Cardiac muscle cell (in vitro differentiated cells and primary cell): ENCODE measurements around the gene FBXL5. TPM values are rescaled to one million over a fixed set of nuclear protein-coding genes. Genes with fewer than 3 reads are reported as not detected.
A peak's percentile ranks its signal among the peaks of the same experiment; 100 is the strongest.

Experiments used
- DNase-seq, 2 donors: peaks; one replicate each; pipeline versions ENCODE4 v3.0.0 to v3.0.0-alpha.2; 2010 to 2017; ENCODE audit warnings: low read depth in 1 of 2, low spot score in 1 of 2
- H3K27ac ChIP-seq: fragments of 200-600 bp; sonication (generic); 2 replicates; pipeline ENCODE4 v1.5.1; 2016
- H3K27me3 ChIP-seq: fragments of 200-600 bp; sonication (generic); 2 replicates; pipeline ENCODE4 v1.6.0; 2016; ENCODE audit warnings: control low read depth
- H3K36me3 ChIP-seq: fragments of 200-600 bp; sonication (generic); 2 replicates; pipeline ENCODE4 v1.5.1; 2016; ENCODE audit warnings: control low read depth
- H3K4me1 ChIP-seq: fragments of 200-600 bp; sonication (generic); 2 replicates; pipeline ENCODE4 v1.8.1; 2017; ENCODE audit warnings: low read depth, mild to moderate bottlenecking, mixed run types
- H3K4me3 ChIP-seq: fragments of 200-600 bp; sonication (generic); 2 replicates; pipeline ENCODE4 v1.5.1; 2016; ENCODE audit warnings: mild to moderate bottlenecking
- H3K9me3 ChIP-seq: fragments of 200-600 bp; sonication (generic); 2 replicates; pipeline ENCODE4 v1.5.1; 2017; ENCODE audit warnings: low read depth, mild to moderate bottlenecking, control low read depth
- CTCF ChIP-seq: IDR thresholded peaks from 2 replicates; pipeline ENCODE4 v1.5.1; 2012; ENCODE audit warnings: low read depth, mild to moderate bottlenecking, low read length
- polyA plus RNA-seq: library from polyadenylated mRNA; unstranded; fragments of >200 nt; fragmentation: Nextera tagmentation; extraction: Ambion mirVana; gene quantifications from 2 replicates; pipeline ENCODE4 v1.2.1, GENCODE V29; 2016
- total RNA-seq: library from RNA; depleted of rRNA; stranded (reverse); fragments of >200 nt; gene quantifications from 2 replicates; pipeline ENCODE4 v1.2.3, GENCODE V29; 2016

Gene FBXL5
- total and polyA plus RNA-seq, 2 experiments from 2014 or later, result 39.0 to 66.3 TPM

- no peak overlapping the region for H3K27ac ChIP-seq
- H3K27me3 ChIP-seq, result no peaks in the 10 kb centered on the region
- no peaks in the 10 kb centered on the region for H3K9me3 ChIP-seq
- no peak for DNase-seq
- peaks cover 12% of the 10 kb centered on the region for H3K36me3 ChIP-seq
- TF ChIP-seq CTCF, result no peak
- H3K4me3 ChIP-seq, result no peak overlapping the region
- peaks cover 6% of the 10 kb centered on the region for H3K4me1 ChIP-seq
These were observed 44.3 kb downstream of the FBXL5 start for GRCh38 chr4:15610855-15611254.

GRCh38 chr4:15605537-15605936, 49.6 kb downstream of the FBXL5 start:
- Histone ChIP-seq H3K4me3 (no peak overlapping the region), H3K27me3 (no peaks in the 10 kb centered on the region), H3K9me3 (no peaks in the 10 kb centered on the region), H3K4me1 (no peaks in the 10 kb centered on the region), H3K36me3 (peaks cover 17% of the 10 kb centered on the region), H3K27ac (no peak overlapping the region)
- DNase-seq, result no peak
- TF ChIP-seq CTCF, result no peak

GRCh38 chr4:15601862-15602261, 53.3 kb downstream of the FBXL5 start:
- H3K4me1 ChIP-seq, result no peaks in the 10 kb centered on the region
- no peak overlapping the region for H3K4me3 ChIP-seq
- DNase-seq, result no peak
- no peaks in the 10 kb centered on the region for H3K9me3 ChIP-seq
- no peak for TF ChIP-seq CTCF
- no peak overlapping the region for H3K27ac ChIP-seq
- no peaks in the 10 kb centered on the region for H3K27me3 ChIP-seq
- peaks cover 28% of the 10 kb centered on the region for H3K36me3 ChIP-seq

GRCh38 chr4:15600176-15600575, 55.0 kb downstream of the FBXL5 start:
- no peak for TF ChIP-seq CTCF
- no peaks in the 10 kb centered on the region for H3K4me1 ChIP-seq
- no peak overlapping the region for H3K27ac ChIP-seq
- H3K36me3 ChIP-seq, result peaks cover 31% of the 10 kb centered on the region
- DNase-seq, result no peak
- H3K27me3 ChIP-seq, result no peaks in the 10 kb centered on the region
- no peaks in the 10 kb centered on the region for H3K9me3 ChIP-seq
- no peak overlapping the region for H3K4me3 ChIP-seq

GRCh38 chr4:15598644-15599043, 56.5 kb downstream of the FBXL5 start:
- Histone ChIP-seq H3K27ac (no peak overlapping the region), H3K9me3 (no peaks in the 10 kb centered on the region)
- TF ChIP-seq CTCF, result no peak

DNA sequence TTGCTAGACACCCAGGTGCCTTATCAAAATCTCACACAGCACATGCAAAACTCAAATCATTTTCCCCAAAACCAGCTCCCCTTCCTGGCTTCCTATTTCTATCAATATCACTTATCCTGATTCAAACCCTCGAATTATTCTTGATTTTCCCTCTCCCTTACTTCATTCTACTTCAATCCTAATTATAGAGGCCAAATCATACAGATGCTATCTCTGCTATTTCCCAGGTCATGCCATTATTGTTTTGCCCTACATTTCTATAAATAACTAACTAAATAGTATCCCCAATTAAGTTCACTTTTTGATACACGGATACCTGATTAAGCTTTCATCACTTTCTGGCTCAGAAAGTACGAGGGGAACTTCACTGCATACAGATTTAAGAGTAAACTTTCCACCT, 62.4 kb downstream of the FBXL5 start:
- Histone ChIP-seq H3K36me3 (peaks cover 11% of the 10 kb centered on the region), H3K4me3 (no peak overlapping the region), H3K4me1 (peaks cover 3% of the 10 kb centered on the region), H3K27me3 (no peaks in the 10 kb centered on the region), H3K9me3 (no peaks in the 10 kb centered on the region), H3K27ac (no peak overlapping the region)
- no peak for DNase-seq
- TF ChIP-seq CTCF, result no peak

More at GRCh38 chr4:15598644-15599043, 56.5 kb downstream of the FBXL5 start:
- Histone ChIP-seq H3K36me3 (peaks cover 28% of the 10 kb centered on the region), H3K4me3 (no peak overlapping the region), H3K27me3 (no peaks in the 10 kb centered on the region), H3K4me1 (no peaks in the 10 kb centered on the region)
- DNase-seq, result peak in 1 of 2 donors; percentile 29
